DMS153 (cell line): ENCODE data around the gene BMP7.
"Not testable (repeated sequence)": the region's sequence is repeated elsewhere in the genome, so short reads cannot be mapped to it uniquely, and the experiment has no call there.

Experiments
- DNase-seq: peaks from one replicate; lab custom pipeline; 2025; lab: John Stamatoyannopoulos, UW

Gene BMP7

GRCh38 chr20:57167971-57168701 lies 98.3 kb downstream of the BMP7 start:
- no peak for DNase-seq

DNA sequence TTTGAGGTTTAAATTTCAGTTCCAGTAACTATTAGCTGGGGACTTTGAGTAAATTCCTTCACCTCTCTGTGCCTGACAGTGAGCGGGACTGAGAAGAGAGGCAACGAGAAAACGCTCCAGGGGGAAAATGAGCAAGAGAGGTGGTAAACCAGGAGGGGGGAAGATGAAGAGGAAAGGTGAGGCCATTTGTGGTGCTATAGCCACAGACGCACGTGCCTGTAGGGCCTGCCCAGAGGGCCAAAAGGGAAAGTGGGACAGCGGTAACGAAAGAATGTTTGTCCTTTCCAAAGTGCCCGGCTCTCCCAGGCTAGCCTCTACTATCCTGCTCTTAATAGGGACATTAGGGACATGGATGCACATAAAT lies 99.2 kb downstream of the BMP7 start:
- DNase-seq = no peak

DNA sequence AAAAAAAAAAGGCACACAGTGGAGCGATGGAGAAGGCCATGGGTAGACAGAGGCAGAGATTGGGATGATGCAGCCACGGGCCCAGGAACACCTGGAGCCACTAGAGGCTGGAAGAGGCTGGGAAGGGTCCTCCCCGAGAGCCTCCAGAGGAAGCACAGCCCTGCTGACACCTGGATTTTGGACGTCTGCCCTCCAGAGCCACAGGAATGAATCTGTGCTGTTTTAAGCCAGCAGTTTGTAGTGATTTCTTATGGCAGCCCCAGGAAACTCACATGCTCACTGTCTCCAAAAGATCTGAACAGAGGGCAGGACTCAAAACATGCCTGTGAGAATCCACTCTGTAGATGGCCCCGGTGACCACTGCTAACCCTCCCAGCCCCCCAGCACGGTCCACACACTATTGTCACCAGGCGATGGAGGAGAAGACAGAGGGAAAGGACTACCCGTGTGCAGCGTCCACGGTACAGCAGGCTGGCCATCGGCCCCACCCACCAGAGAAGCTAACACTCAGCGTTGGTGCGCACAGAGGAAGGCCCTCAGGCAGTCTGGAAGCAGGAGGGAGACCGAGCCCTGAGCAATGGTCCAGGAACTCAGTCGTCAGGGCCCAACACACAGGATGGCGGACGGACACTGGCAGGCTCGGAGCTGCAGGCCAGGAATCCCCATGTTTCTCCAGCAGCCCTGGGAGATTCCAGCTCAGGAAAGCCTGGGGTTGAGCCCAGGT lies 99.7 kb downstream of the BMP7 start:
- no peak for DNase-seq

GRCh38 chr20:57165427-57166004 lies 100.9 kb downstream of the BMP7 start:
- DNase-seq = no peak

DNA sequence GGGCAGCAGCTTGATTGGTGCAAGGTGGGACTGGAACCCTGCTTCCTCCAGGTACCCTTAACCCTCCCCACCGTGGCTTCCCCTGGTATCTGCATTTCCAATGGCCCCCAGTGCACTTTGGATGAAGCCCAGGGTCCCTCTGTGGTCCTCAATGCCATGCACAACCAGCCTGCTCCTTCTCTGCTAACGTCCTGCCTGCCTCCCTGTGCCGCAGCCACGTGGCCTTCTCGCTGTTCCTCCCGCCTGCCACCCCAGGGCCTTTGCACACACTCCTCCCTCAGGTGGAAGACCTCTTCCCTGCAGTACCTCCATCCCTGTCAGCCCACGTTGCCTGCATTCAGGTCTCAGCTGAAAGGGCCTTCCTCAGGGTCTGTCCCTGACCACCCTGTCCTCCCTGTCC lies 101.6 kb downstream of the BMP7 start:
- DNase-seq = no peak

- DNase-seq = no peak
Observed at GRCh38 chr20:57163041-57163440, 103.4 kb downstream of the BMP7 start.

DNA sequence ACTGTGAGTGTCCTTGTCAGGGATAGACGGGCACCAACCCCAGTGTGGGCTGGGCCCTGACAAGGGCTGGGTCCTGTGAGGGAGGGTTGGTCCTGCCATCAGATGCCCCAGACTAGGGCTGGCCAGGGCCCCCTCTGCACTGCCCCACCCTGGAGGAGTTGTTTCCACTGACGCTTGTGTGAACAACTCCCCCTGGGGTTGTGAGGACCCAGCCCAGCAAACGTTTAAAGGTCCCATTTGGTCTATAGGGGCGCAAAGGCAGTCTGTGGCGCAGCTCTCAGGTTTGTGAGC lies 104.1 kb downstream of the BMP7 start:
- DNase-seq = no peak

DNA sequence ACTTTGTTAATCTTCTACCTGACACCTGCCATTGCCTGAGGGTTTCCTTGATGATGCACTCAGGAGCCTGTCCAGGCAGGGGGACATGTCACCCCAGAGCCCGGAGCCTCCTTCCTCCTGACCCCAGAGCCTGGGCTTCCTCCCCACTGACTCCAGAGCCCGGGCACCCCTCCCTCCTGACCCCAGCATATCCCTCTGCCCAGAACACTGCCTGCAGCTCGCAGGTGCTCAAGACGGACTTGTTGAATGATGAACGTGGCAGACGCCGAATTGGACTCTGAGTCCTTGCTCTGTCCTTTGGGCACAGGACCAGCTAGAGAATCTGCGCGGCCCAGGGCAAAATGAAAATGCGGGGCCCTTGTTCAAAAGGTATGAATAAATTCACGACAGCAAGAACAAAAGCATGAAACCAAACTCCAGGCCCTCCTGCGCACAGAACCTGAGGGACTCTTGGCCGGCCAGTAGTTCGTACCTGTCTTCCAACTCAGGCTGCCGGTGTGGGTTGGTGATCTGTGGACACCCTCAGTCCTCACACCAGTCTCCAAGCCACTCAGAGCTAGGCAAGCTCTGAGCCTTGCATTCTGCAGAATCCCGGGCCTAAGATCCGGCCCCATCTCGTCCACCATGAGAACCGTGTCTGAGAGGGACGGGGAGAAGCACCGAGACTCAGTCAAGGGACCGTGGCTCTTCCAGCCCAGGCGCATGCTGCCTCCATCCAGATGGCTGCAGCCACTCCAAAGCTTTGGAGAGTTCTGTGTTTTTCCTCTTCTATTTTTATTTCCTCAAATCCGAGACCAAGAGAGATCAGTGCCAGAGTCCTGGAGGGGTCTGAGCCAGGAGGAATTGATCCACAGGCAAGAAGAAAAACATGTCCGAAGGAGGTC lies 104.7 kb downstream of the BMP7 start:
- DNase-seq = no peak

DNA sequence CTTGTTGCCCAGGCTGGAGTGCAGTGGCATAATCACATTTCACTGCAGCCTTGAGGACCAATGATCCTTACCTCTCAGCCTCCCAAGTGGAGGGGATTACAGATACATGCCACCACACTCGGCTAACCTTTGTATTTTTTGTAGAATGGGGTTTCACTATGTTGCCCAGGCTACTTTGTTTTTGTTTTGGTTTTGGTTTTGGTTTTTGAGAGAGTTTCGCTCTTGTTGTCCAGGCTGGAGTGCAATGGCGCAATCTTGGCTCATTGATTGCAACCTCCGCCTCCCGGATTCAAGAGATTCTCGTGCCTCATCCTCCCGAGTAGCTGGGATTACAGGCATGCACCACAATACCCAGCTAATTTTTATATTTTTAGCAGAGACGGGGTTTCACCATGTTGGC lies 105.5 kb downstream of the BMP7 start:
- no peak for DNase-seq

DNA sequence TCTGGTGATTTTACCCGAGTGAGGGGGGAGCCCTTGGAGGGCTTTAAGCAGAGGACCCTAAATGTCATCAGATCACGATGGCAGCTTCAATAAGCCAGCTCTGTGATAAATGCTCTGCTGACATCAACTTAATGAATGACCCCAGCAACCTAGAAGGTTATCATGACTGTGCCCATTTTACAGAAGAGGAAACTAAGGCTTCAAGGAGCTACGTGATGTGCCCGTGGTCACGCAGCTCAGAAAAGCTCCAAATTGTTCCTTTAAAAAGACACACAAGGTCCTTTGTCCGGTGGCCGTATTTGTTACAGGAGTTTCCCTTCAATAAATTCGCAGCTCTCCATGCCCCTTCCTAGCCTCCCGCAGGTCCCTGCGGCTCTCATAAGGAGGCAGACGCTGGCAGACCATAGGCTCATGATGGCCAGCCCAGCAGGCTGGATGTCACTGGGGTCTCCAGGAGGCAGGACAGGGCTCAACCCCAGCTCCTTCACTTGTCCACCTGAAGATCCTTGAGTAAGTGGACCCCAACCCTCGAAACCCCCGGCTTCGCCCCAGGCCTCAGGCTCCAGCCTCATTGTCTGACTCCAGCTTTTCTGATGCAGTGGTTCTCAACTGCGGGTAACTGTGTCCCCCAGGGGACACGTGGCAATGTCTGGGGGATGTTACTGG lies 106.4 kb downstream of the BMP7 start:
- DNase-seq = no peak

DNA sequence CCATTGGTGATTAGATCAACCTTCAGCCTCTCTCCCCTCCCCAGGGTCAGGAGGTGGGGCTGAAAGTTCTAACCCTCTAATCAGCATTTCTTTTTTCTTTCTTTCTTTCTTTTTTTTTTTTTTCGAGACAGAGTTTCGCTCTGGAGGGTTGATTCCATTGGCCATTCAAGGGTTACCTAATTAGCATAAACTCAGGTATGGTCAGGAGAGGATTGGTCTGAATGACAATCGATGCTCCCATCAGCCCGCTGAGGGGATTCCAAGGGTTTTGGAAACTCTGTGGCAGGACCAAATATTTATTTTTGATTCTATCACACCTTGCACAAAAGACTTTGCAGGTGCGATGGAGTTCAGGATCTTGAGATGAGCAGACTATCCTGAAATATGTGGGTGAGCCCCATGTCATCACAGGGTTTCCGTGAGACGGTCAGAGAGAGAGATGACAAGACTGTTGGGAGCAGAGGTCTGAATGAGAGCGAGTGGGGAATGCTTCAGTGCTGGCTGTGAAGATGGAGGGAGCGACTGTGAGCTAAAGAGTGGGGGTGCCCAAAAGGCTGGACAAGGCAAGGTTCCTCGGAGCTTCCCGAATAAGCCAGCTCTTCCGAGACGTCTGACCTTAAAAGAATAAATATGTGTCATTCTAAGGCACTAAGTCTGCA lies 107.1 kb downstream of the BMP7 start:
- no peak for DNase-seq

DNA sequence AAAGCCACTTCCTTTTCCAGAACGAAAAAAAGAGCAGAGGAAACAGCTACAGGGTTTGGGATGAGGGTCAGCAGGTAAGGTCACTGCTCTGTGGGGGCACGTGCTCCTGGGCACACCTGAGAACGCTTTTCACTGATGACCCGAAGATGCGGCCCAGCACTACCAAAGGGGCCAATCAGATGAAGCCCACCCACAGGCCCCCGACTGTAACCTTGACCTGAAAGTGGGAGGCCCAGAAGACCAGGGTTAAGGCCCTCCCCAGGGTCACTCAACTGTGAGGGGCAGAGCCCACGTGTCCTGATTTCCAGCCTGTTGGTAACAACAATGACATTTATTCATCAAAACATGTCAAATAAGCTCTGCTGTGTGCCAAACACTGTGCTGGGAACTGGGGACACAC lies 108.0 kb downstream of the BMP7 start:
- DNase-seq = no peak

DNA sequence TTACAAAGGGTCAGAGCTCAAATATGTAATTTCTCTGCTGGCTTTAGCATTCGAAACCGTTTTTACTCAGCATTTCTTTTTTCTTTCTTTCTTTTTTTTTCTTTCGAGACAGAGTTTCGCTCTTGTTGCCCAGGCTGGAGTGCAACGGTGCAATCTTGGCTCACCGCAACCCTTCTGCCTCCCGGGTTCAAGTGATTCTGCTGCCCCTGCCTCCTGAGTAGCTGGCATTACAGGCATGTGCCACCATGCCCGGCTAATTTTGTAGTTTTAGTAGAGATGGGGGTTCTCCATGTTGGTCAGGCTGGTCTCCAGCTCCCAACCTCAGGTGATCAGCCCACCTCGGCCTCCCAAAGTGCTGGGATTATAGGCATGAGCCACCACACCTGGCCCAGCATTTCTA lies 108.7 kb downstream of the BMP7 start:
- DNase-seq = not testable (repeated sequence)

- no peak for DNase-seq
Observed at GRCh38 chr20:57157106-57157691, 109.2 kb downstream of the BMP7 start.

DNA sequence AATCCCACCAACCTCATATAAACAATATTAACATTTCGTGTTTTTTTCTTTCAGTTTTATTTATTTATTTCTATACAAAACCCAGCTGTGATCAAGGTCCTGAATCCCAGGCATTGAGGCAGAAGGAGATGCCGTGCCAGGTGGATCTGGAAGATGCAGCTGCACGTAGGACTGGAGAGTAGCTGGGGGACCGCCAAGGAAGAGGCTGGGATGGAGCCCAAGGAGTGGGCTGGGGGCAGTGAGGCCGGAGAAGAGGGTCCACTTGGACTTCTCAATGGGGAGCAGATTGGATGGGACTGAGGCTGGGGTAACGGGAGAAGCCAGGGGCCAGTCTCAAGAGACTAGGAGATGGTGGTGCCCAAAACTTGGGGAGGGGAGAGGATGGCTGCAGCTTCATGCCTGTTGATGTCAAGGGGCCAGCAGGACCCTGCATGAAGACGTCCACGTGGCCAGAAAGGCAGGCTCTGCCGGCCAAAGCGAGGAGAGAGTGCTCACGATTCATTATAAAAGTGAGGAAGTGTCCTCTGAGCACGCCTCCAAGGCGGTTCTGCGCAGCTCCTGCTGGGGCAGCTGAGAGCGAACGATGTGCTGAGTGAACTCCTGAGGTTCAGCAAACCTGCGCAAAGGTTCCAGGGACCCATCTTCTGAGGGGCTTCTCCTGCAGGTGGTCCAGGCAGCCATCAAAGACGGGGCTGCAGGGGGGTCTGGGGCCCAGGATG lies 110.3 kb downstream of the BMP7 start:
- no peak for DNase-seq

DNA sequence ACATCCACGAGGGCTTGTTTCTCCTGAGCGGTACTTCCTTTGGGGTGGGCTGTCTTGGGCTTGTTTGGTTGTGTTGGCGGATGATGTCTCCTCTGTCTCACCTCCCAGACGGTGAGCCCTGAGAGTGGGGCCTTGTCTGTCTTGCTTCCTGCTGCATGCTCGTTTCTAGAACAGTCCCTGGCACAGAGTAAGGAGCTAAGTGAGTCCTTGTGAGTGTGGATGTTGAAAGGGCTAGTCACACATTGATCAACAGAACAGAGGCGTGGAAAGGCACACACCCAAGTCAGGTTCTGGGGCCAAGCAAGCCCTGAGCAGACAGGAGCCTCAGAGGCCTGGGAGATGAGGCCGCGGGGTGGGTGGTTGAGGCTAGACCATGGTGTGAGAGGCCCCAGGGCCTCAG lies 111.0 kb downstream of the BMP7 start:
- DNase-seq = no peak

DNA sequence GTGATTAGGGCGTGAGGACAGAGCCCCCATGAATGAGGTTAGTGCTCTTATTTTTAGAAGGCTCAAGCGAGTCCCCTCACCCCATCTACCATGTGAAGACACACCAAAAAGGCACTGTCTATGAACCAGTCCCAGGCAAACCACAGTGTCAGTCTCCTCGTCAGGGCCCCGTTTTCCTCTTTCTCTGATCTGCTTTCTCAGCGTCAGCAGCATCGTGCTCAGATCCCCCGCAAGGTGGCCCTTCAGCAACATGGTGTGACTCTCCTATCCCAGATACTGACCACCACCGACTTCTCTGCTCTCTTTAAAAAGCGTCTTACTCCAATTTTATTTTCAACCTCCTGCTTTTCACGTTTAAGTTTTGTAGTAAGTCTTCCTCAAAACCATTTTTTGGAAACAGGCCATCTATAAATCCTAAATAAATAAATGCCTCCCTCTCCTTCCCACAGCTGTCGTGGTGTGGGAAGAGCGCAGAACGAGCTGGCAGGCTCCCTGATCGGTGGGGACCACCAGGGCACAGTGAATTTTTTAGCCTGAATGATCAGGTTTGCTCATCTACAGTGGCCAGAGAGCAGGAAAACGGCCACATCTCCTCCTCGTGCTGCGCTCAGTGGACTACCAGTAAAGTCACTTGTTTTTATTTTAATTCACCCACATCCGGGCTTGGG lies 113.1 kb downstream of the BMP7 start:
- DNase-seq = no peak

DNA sequence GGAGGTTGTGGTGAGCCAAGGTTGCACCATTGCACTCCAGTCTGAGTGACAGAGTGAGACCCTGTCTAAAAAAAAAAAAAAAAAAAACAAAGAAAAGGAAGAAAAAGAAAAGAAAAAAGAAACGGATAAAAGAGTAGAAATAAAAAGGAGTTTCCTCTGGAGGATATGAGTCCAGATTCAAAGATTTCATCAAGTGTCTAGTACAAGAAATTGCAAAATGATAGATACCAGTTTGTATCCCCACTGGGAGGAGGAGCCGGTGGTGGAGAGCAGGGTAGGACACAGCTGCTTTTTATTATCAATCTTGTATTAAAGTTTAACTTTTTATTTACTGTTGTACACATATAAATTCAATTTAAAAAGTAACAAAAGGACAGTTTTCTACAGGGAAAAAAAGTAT lies 113.9 kb downstream of the BMP7 start:
- DNase-seq = no peak

DNA sequence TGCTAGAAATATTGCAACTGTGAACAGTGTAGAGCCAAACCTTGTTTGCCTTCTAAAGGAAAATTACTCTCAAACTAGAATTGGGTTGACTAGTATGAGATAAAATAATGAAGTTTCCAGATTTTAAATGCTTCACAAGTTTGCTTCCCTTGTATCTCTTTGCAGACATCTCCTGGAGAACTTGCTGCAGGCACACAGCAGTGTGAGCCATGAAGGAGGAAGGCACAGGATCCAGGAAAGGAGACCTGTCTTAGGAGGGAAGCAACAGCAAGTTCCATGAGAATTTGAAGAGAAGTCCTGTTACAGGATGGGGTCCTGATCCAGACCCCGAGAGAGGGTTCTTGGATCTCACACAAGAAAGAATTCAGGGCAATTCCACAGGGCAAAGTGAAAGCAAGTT lies 115.9 kb downstream of the BMP7 start:
- no peak for DNase-seq

- no peak for DNase-seq
Observed at GRCh38 chr20:57148263-57148662, 118.2 kb downstream of the BMP7 start.
